Stimulated activated CD8-positive, alpha-beta memory T cell treated with anti-CD3 and anti-CD28 coated beads, Interleukin-7, amount 100 ng/mL, for 4 hours (primary cell): Measurements from ENCODE around the gene CTBP1.
A peak's percentile ranks its signal among the peaks of the same experiment; 100 is the strongest.

Source experiments
- DNase-seq, 2 donors: peaks; one replicate each; pipeline ENCODE4 v3.0.0-alpha.2; 2020; ENCODE audit warnings: low read depth in 2 of 2

CTBP1 gene

GRCh38 chr4:1175635-1176229, 73.2 kb downstream of the CTBP1 start:
- DNase-seq: no peak

GRCh38 chr4:1174941-1175634, 73.8 kb downstream of the CTBP1 start:
- no peak for DNase-seq

- DNase-seq: no peak
These were observed 75.8 kb downstream of the CTBP1 start for GRCh38 chr4:1172971-1173757.

- no peak for DNase-seq
These were observed 76.6 kb downstream of the CTBP1 start, which contains the start of gene SPON2 for GRCh38 chr4:1172228-1172851. TSS of gene SPON2 (minus strand) at chr4:1172583.

- peak in 1 of 2 donors; percentile 50 for DNase-seq
These were observed 77.4 kb downstream of the CTBP1 start for GRCh38 chr4:1171311-1172227.

GRCh38 chr4:1170976-1171310, 78.0 kb downstream of the CTBP1 start:
- DNase-seq: no peak

- DNase-seq: no peak
These were observed 78.6 kb downstream of the CTBP1 start for GRCh38 chr4:1170156-1170975.

GRCh38 chr4:1169691-1170096, 79.2 kb downstream of the CTBP1 start:
- DNase-seq: no peak

GRCh38 chr4:1169171-1169671, 79.7 kb downstream of the CTBP1 start:
- no peak for DNase-seq

GRCh38 chr4:1168191-1169101, 80.5 kb downstream of the CTBP1 start:
- no peak for DNase-seq

- DNase-seq: peak; percentile 80 to 84
These were observed 81.5 kb downstream of the CTBP1 start for GRCh38 chr4:1167244-1167949.

GRCh38 chr4:1166509-1167243, 82.3 kb downstream of the CTBP1 start:
- DNase-seq: no peak

GRCh38 chr4:1164956-1165545, 83.9 kb downstream of the CTBP1 start:
- no peak for DNase-seq

GRCh38 chr4:1164444-1164843, 84.5 kb downstream of the CTBP1 start:
- DNase-seq: no peak

- DNase-seq: no peak
These were observed 84.9 kb downstream of the CTBP1 start for GRCh38 chr4:1164040-1164439.
